H1 (cell line): ENCODE results near the gene TAF1B. TPM values are rescaled to one million over a fixed set of nuclear protein-coding genes. Genes with fewer than 3 reads are reported as not detected.

Source experiments
- CTCF ChIA-PET: fragments of 300-600 bp; sonication (Branson Sonifier 250); formaldehyde crosslinking; loops from one replicate; lab custom pipeline; 2021; ENCODE audit not compliant: partially characterized antibody; lab: Charles Lee
- POLR2A ChIA-PET: fragments of 300-600 bp; sonication (Branson Sonifier 250); formaldehyde crosslinking; loops from one replicate; lab custom pipeline; 2021; ENCODE audit warnings: inconsistent platforms; ENCODE audit not compliant: partially characterized antibody; lab: Charles Lee
- DNase-seq, 2 experiments: peaks; one replicate each; pipeline versions ENCODE4 v3.0.0 to v3.0.0-alpha.2; 2010 to 2022; ENCODE audit warnings: low spot score in 2 of 2, low read depth in 1 of 2, mixed read lengths in 1 of 2
- FAIRE-seq: peaks from 2 replicates; lab custom pipeline; 2011; peaks lifted over from hg19 to GRCh38; lab: Jason Lieb, UNC
- H2AFZ ChIP-seq: 2 replicates; pipeline ENCODE4 v1.8.1; 2012; ENCODE audit warnings: low read length, inconsistent platforms
- H2AK5ac ChIP-seq: 2 replicates; pipeline ENCODE4 v1.6.1; 2013; ENCODE audit warnings: low read depth, low read length
- H2BK120ac ChIP-seq: replicated peaks from 2 replicates; pipeline ENCODE3; 2013; ENCODE audit warnings: low read depth, low read length, inconsistent platforms
- H2BK12ac ChIP-seq: 2 replicates; pipeline ENCODE4 v1.6.1; 2013; ENCODE audit warnings: low read depth, low read length
- H2BK15ac ChIP-seq: 2 replicates; pipeline ENCODE4 v1.6.1; 2013; ENCODE audit warnings: low read length
- H2BK20ac ChIP-seq: 2 replicates; pipeline ENCODE4 v1.6.1; 2013; ENCODE audit warnings: low read length
- H2BK5ac ChIP-seq: 2 replicates; pipeline ENCODE4 v1.6.1; 2013; ENCODE audit warnings: low read depth, low read length
- H3K14ac ChIP-seq: 2 replicates; pipeline ENCODE4 v1.6.1; 2013; ENCODE audit warnings: inconsistent platforms; ENCODE audit not compliant: insufficient read length
- H3K18ac ChIP-seq: 2 replicates; pipeline ENCODE4 v1.6.1; 2013; ENCODE audit warnings: low read length; ENCODE audit errors: extremely low read depth
- H3K23ac ChIP-seq: 2 replicates; pipeline ENCODE4 v1.6.1; 2013; ENCODE audit warnings: inconsistent platforms; ENCODE audit not compliant: insufficient read length
- H3K23me2 ChIP-seq: 2 replicates; pipeline ENCODE4 v1.6.1; 2013; ENCODE audit warnings: low read depth, low read length
- H3K27ac ChIP-seq: 2 replicates; pipeline ENCODE4 v1.6.1; 2011; ENCODE audit warnings: low read depth, low read length, inconsistent platforms
- H3K27me3 ChIP-seq, 4 experiments: replicated peaks in 1 of 4; 1 replicate in 1 of 4; 2 replicates in 3 of 4; pipeline versions ENCODE4 v1.6.1 to v1.8.1; 2011 to 2013; ENCODE audit warnings: low read length in 3 of 4, mild to moderate bottlenecking in 3 of 4, inconsistent platforms in 2 of 4, mixed read lengths in 2 of 4, moderate library complexity in 1 of 4; ENCODE audit not compliant: control insufficient read depth in 3 of 4, insufficient read depth in 3 of 4; ENCODE audit errors: extremely low read depth in 1 of 4
- H3K36me3 ChIP-seq, 4 experiments: 2 replicates each; pipeline versions ENCODE4 v1.6.1 to v1.8.1; 2011 to 2013; ENCODE audit warnings: mild to moderate bottlenecking in 4 of 4, low read length in 3 of 4, moderate library complexity in 2 of 4, control low read depth in 1 of 4, inconsistent platforms in 1 of 4; ENCODE audit not compliant: insufficient read depth in 4 of 4, control insufficient read depth in 2 of 4
- H3K4ac ChIP-seq: replicated peaks from 2 replicates; pipeline ENCODE3; 2013; ENCODE audit warnings: low read length, low read depth, mixed read lengths, inconsistent platforms; ENCODE audit not compliant: insufficient read length
- H3K4me1 ChIP-seq, 4 experiments: replicated peaks in 1 of 4; 1 replicate in 1 of 4; 2 replicates in 3 of 4; pipeline versions ENCODE4 v1.6.1 to v1.8.1; 2011 to 2013; ENCODE audit warnings: low read length in 3 of 4, inconsistent platforms in 2 of 4, mixed read lengths in 1 of 4; ENCODE audit not compliant: insufficient read depth in 4 of 4, control insufficient read depth in 3 of 4
- H3K4me2 ChIP-seq, 2 experiments: 2 replicates each; pipeline versions ENCODE4 v1.6.1 to v1.8.1; 2011 to 2013; ENCODE audit warnings: low read depth in 2 of 2, low read length in 2 of 2, control low read depth in 1 of 2, inconsistent platforms in 1 of 2, mild to moderate bottlenecking in 1 of 2; ENCODE audit not compliant: insufficient read depth in 1 of 2
- H3K4me3 ChIP-seq, 4 experiments: fragments of 200-600, 300-600 bp in 1 of 4; sonication (generic), shearing (Covaris generic), sonication (Bioruptor Twin) in 1 of 4; 2 replicates each; pipeline versions ENCODE4 v1.5.1 to v1.8.1; 2011 to 2016; ENCODE audit warnings: low read length in 4 of 4, low read depth in 3 of 4, control low read depth in 2 of 4, inconsistent platforms in 2 of 4, mild to moderate bottlenecking in 2 of 4, mixed read lengths in 1 of 4, moderate library complexity in 1 of 4; ENCODE audit not compliant: insufficient read depth in 2 of 4; ENCODE audit errors: extremely low read depth in 1 of 4
- H3K56ac ChIP-seq: replicated peaks from 2 replicates; pipeline ENCODE3; 2013; ENCODE audit warnings: low read depth, mild to moderate bottlenecking, mixed read lengths, low read length, inconsistent platforms; ENCODE audit not compliant: insufficient read length
- H3K79me1 ChIP-seq: 2 replicates; pipeline ENCODE4 v1.6.1; 2013; ENCODE audit warnings: low read depth, low read length, control low read depth
- H3K79me2 ChIP-seq, 2 experiments: 2 replicates each; pipeline versions ENCODE4 v1.6.1 to v1.8.1; 2012 to 2013; ENCODE audit warnings: low read length in 2 of 2, mild to moderate bottlenecking in 2 of 2, inconsistent platforms in 1 of 2; ENCODE audit not compliant: insufficient read depth in 2 of 2, control insufficient read depth in 1 of 2
- H3K9ac ChIP-seq, 4 experiments: replicated peaks in 1 of 4; 1 replicate in 1 of 4; 2 replicates in 3 of 4; pipeline versions ENCODE4 v1.6.1 to v1.8.1; 2011 to 2013; ENCODE audit warnings: low read depth in 3 of 4, low read length in 3 of 4, control low read depth in 2 of 4, mild to moderate bottlenecking in 2 of 4, moderate library complexity in 2 of 4, inconsistent platforms in 1 of 4; ENCODE audit errors: extremely low read depth in 1 of 4
- H3K9me3 ChIP-seq, 2 experiments: 2 replicates each; pipeline versions ENCODE4 v1.6.1 to v1.8.1; 2012 to 2013; ENCODE audit warnings: mild to moderate bottlenecking in 2 of 2, moderate library complexity in 2 of 2, control low read depth in 1 of 2, inconsistent platforms in 1 of 2, low read depth in 1 of 2, low read length in 1 of 2, mixed read lengths in 1 of 2; ENCODE audit not compliant: insufficient read depth in 2 of 2
- H4K20me1 ChIP-seq, 2 experiments: replicated peaks in 1 of 2; 2 replicates each; pipeline versions ENCODE3 to v1.8.1; 2011 to 2013; ENCODE audit warnings: inconsistent platforms in 2 of 2, low read length in 2 of 2, mild to moderate bottlenecking in 1 of 2; ENCODE audit not compliant: insufficient read depth in 2 of 2, control insufficient read depth in 1 of 2
- H4K5ac ChIP-seq: 2 replicates; pipeline ENCODE4 v1.6.1; 2013; ENCODE audit warnings: low read length, low read depth, mixed read lengths, inconsistent platforms; ENCODE audit not compliant: insufficient read length
- H4K8ac ChIP-seq: 2 replicates; pipeline ENCODE4 v1.8.0; 2013; ENCODE audit warnings: mild to moderate bottlenecking, moderate library complexity, low read length, inconsistent platforms; ENCODE audit not compliant: insufficient read depth; ENCODE audit errors: extremely low read depth
- H4K91ac ChIP-seq: replicated peaks from 2 replicates; pipeline ENCODE3; 2013; ENCODE audit warnings: low read length, mixed read lengths, inconsistent platforms; ENCODE audit not compliant: insufficient read length
- BRCA1 ChIP-seq: IDR thresholded peaks from 2 replicates; pipeline ENCODE4 v1.6.1; 2012; ENCODE audit warnings: low read depth, low read length, improper control_type of control experiment
- CBX5 ChIP-seq: fragments of 300-800, 300-1000 bp; sonication (generic); IDR thresholded peaks from 2 replicates; pipeline ENCODE4 v1.7.1; 2016; ENCODE audit warnings: antibody characterized with exemption, low read length, low read depth
- EP300 ChIP-seq, 2 experiments: IDR thresholded peaks; 1 replicate in 1 of 2; 2 replicates in 1 of 2; pipeline ENCODE4 v1.6.1; 2011 to 2012; ENCODE audit warnings: low read depth in 2 of 2, low read length in 2 of 2, mild to moderate bottlenecking in 2 of 2, borderline replicate concordance in 1 of 2, inconsistent platforms in 1 of 2, moderate library complexity in 1 of 2
- RNF2 ChIP-seq: fragments of 200-900, 300-1000 bp; sonication (generic); IDR thresholded peaks from 2 replicates; pipeline ENCODE4 v1.7.1; 2016; ENCODE audit warnings: borderline replicate concordance, low read depth, mild to moderate bottlenecking, antibody characterized with exemption, low read length; ENCODE audit not compliant: poor library complexity, severe bottlenecking; ENCODE audit errors: missing control alignments
- TAF7 ChIP-seq: optimal IDR thresholded peaks from 2 replicates; pipeline ENCODE3; 2011; ENCODE audit warnings: low read depth, mild to moderate bottlenecking, inconsistent platforms, low read length, moderate library complexity, borderline replicate concordance
- WGBS, 2 experiments: shearing (Covaris generic) in 1 of 2; methylation state at CpG; one replicate each; pipeline versions ENCODE4 v1.1.6 to v1.1.7; 2013 to 2015; ENCODE audit warnings: low lambda C conversion rate in 2 of 2, mixed read lengths in 2 of 2, inconsistent platforms in 1 of 2, low coverage in 1 of 2, missing lambda C conversion rate in 1 of 2; ENCODE audit not compliant: insufficient replicate concordance in 2 of 2, insufficient coverage in 1 of 2, insufficient read length in 1 of 2; ENCODE audit errors: extremely low coverage in 1 of 2, missing lambda C conversion rate in 1 of 2; 5-methylcytosine and 5-hydroxymethylcytosine counted together
- polyA plus RNA-seq, 7 experiments: library from polyadenylated mRNA; depleted of rRNA in 3 of 7; stranded (reverse) in 5 of 7; unstranded in 2 of 7; fragments of >200 nt in 5 of 7; fragments of 200-250 nt in 2 of 7; gene quantifications; 1 replicate in 5 of 7; 2 replicates in 1 of 7; 4 replicates in 1 of 7; pipeline versions ENCODE4 v1.2.1 to v1.2.3, GENCODE V29; 2011 to 2013; ENCODE audit warnings: missing spikeins in 2 of 7, mixed read lengths in 2 of 7
- total RNA-seq: library from RNA; stranded (reverse); fragmentation: NEBNext Ultra II Directional; extraction: Animal tissue kit (Norgen Biotek cat#: 25700); gene quantifications from 2 replicates; pipeline ENCODE4 v1.2.1, GENCODE V29; 2021

TAF1B gene
- total and polyA plus RNA-seq, 2 of the 8 experiments (the other 6 are each of a cell fraction or from before 2014, with no cell fraction given) = 6.6 to 25.2 TPM

GRCh38 chr2:9895669-9896590, 52.7 kb downstream of the TAF1B start:
- POLR2A ChIA-PET = interaction anchor here (1.0 to 1.1 kb wide), 3 partner anchors 51 to 266 kb away, joined by 3 to 4 read pairs (median 3); no protein-coding TSS in a partner anchor
- Histone ChIP-seq H2AK5ac (no peak overlapping the region), H3K4me2 (peak overlapping the region in 1 of 2 experiments; percentile 38; a peak in 1 of 4 replicates), H3K4me3 (no peak overlapping the region), H3K36me3 (peaks cover 0 to 5% (median 0%) of the 10 kb centered on the region in 4 experiments; a peak in 1 of 8 replicates), H2BK20ac (no peak overlapping the region), H2BK15ac (no peak overlapping the region), H2BK12ac (no peak overlapping the region), H3K23ac (no peak overlapping the region), H3K23me2 (no peaks in the 10 kb centered on the region), H4K8ac (no peak overlapping the region), H3K9ac (no peak overlapping the region), H2AFZ (no peak overlapping the region), H3K79me1 (no peaks in the 10 kb centered on the region), H3K14ac (no peak overlapping the region), H3K56ac (no peak overlapping the region), H4K91ac (no peak overlapping the region), H4K5ac (no peak overlapping the region), H2BK5ac (no peak overlapping the region), H3K4ac (no peak overlapping the region), H4K20me1 (peaks cover 0 to 2% of the 10 kb centered on the region in 2 experiments), H3K27me3 (peaks cover 0 to 1% (median 0%) of the 10 kb centered on the region in 4 experiments; a peak in 1 of 7 replicates), H3K9me3 (no peaks in the 10 kb centered on the region), H3K27ac (no peak overlapping the region), H3K79me2 (no peaks in the 10 kb centered on the region), H2BK120ac (no peak overlapping the region), H3K18ac (no peak overlapping the region), H3K4me1 (peaks cover 0 to 14% (median 6%) of the 10 kb centered on the region in 4 experiments; a peak in 4 of 7 replicates)
- DNase-seq (no peak), FAIRE-seq (no peak)
- 72% methylated on average over 7 of the region's 7 CpGs; no CpG with 5 or more reads in 1 of the 2 experiments for WGBS, 2 experiments
- CTCF ChIA-PET = interaction anchor here (2.4 kb wide), 1 partner anchor 13 kb away, joined by 6 read pairs; no protein-coding TSS in a partner anchor
- TF ChIP-seq CBX5 (no peak), EP300 (IDR thresholded peaks at IDR 0.05; ENCODE audit: borderline replicate concordance in 1 of 2, low read depth in 2 of 2, low read length in 2 of 2) (no peak), TAF7 (no peak), RNF2 (no peak), BRCA1 (no peak)
